WTC11 (cell line): ENCODE measurements around the gene CISH.

Experiments used
- AFF4 ChIP-seq: sonication (generic); formaldehyde crosslinking; IDR thresholded peaks from 2 replicates; pipeline ENCODE4 v1.8.1; 2023; ENCODE audit warnings: mild to moderate bottlenecking, missing genetic modification reagents, borderline replicate concordance
- ATF3 ChIP-seq: sonication (generic); formaldehyde crosslinking; conservative IDR thresholded peaks from 2 replicates; pipeline ENCODE4 v1.8.1; 2022; ENCODE audit warnings: mild to moderate bottlenecking, missing genetic modification reagents
- CTCF ChIP-seq: fragments of 200-600 bp; IDR thresholded peaks from 2 replicates; pipeline ENCODE4 v1.8.0; 2022; ENCODE audit warnings: antibody characterized with exemption
- E2F4 ChIP-seq: sonication (generic); formaldehyde crosslinking; IDR thresholded peaks from 2 replicates; pipeline ENCODE4 v1.8.1; 2022; ENCODE audit warnings: low read depth, mild to moderate bottlenecking, moderate library complexity, missing genetic modification reagents, borderline replicate concordance
- TP53 ChIP-seq: sonication (generic); formaldehyde crosslinking; IDR thresholded peaks from 2 replicates; pipeline ENCODE4 v1.8.1; 2023; ENCODE audit warnings: mild to moderate bottlenecking, missing genetic modification reagents
- ZNF121 ChIP-seq: sonication (generic); formaldehyde crosslinking; IDR thresholded peaks from 2 replicates; pipeline ENCODE4 v1.8.0; 2023; ENCODE audit warnings: missing genetic modification reagents
- ZNF232 ChIP-seq: sonication (generic); formaldehyde crosslinking; IDR thresholded peaks from 2 replicates; pipeline ENCODE4 v1.8.0; 2022; ENCODE audit warnings: mild to moderate bottlenecking, missing genetic modification reagents
- ZNF671 ChIP-seq: fragments of 250-450 bp; sonication (Bioruptor Pico); IDR thresholded peaks from 2 replicates; pipeline ENCODE4 v1.8.0; 2021; ENCODE audit warnings: mild to moderate bottlenecking

GRCh38 chr3:50587806-50588758 lies 23.5 kb downstream of the CISH start:
- TF ChIP-seq CTCF, result no peak
- TF ChIP-seq E2F4 (CRISPR knock-in tag), result no peak
- no peak for TF ChIP-seq ZNF232 (CRISPR knock-in tag)
- TF ChIP-seq ZNF121 (CRISPR knock-in tag), result no peak
- TF ChIP-seq ATF3, result no peak
- TF ChIP-seq AFF4 (CRISPR knock-in tag), result no peak
- TF ChIP-seq ZNF671 (CRISPR knock-in tag), result no peak
- TF ChIP-seq TP53 (CRISPR knock-in tag), result no peak
